GM19463 (cell line): ENCODE results near the gene ZNF346.

Source experiments
- ATAC-seq: cut with Tn5 transposase; IDR thresholded peaks from one replicate; pipeline ENCODE4 v1.9.1; 2021; ENCODE audit warnings: mild to moderate bottlenecking, moderate library complexity; ENCODE audit not compliant: unreplicated experiment

ZNF346 gene

DNA sequence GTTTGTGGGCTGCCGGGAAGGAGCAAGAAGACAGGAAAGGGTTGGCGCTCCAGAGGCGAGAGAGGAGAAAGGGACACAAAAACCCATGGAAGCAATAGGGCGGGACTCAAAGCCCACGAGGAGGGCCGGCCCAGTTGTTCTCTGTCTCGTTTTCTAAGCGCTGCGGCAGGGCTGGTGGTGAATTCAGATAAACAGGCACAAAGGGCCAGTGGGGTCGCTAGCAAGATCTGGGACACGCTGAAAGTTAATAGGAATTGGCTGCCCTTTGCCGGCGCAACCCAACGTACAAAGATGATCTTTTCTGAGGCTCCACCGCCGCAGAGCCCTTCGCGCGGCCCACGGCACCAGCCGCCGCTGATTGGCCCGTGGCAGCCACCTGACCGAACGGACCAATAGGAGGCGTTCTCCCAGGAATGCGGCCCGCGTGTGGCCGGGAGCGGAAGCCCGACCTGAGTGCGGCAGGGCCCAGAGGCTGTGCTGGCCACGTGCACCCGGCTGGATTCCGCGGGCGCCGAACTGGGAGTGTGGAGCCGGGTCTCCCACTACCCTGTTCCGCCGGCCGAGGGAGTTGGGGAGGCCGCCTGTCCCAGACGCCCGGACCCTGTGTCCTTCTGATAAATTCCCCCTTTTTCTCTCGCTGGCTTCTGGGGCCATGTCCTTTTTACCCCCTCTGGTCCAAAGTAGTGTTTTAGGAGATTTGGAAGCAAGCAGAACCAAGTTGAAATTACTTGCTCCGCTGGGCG is 94.3 kb downstream of the ZNF346 start:
- ATAC-seq = no peak

DNA sequence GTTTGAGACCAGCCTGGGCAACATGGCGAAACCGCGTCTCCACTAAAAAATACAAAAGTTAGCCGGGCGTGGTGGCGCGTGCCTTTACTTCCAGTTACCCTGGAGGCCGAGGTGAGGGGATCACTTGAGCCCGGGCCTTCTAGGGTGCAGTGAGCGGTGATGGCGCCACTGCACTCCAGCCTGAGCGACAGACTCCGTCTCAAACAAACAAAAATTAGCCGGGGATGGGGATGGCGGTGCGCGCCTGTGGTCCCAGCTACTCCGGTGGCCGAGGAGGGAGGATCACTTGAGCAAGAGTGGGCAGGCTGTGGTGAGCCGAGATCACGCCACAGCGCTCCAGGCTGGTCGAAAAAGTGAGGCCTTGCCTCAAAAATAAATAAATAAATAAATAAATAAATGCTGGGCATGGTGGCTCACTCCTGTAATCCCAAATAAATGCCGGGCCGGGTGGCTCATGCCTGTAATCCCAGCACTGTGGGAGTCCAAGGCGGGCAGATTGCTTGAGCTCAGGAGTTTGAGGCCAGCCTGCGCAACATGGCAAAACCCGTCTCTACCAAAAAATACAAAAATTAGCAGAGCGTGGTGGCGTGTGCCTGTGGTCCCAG is 95.0 kb downstream of the ZNF346 start:
- no peak for ATAC-seq

- ATAC-seq = no peak
Observed at GRCh38 chr5:177122566-177122965, 100.1 kb downstream of the ZNF346 start.

GRCh38 chr5:177123789-177124485 is 101.4 kb downstream of the ZNF346 start:
- no peak for ATAC-seq

DNA sequence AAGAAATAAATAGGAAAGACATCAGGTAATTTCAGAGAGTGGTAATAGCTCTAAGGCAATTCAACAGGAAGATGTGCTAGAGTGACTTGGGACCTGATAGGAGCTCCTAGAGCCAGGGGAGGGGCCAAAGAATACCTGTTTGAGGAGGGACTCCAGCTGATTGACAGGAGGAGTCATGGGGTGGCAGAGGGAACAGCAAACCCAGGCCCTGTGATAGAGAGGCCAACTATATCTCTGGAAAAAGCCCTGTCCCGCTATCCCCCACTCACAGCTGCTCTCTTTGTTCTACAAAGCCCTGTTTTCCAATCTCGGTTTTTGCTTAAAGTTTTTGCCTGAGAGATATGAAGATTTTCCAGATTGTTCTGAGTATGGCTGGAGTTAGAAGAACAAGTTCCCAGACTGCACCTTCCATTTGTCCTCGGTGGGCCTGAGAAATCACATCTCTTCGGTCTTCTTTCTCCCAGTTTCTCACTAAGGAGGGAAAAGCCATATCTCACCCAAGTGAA is 102.0 kb downstream of the ZNF346 start:
- no peak for ATAC-seq

DNA sequence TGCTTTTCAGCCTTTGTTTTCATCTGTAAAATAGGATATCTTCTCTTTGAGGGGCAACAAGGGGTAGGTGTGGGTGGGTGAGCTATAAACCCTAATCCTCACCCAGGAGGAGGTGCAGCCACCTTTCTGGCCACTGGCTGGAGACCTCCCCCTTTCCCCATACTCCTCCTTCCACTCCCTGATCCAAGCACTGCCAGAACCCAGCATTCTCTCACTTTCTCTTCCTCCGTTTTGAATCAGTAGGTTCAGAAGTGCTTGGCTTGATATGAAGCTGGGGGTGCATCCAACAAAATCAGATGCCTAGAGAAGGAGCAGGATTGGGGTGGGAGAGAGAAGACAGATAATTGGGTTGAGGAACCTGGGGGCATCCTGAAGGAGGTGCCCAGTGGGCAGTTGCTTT is 104.3 kb downstream of the ZNF346 start:
- ATAC-seq = no peak

GRCh38 chr5:177128551-177128981 is 106.1 kb downstream of the ZNF346 start:
- no peak for ATAC-seq

DNA sequence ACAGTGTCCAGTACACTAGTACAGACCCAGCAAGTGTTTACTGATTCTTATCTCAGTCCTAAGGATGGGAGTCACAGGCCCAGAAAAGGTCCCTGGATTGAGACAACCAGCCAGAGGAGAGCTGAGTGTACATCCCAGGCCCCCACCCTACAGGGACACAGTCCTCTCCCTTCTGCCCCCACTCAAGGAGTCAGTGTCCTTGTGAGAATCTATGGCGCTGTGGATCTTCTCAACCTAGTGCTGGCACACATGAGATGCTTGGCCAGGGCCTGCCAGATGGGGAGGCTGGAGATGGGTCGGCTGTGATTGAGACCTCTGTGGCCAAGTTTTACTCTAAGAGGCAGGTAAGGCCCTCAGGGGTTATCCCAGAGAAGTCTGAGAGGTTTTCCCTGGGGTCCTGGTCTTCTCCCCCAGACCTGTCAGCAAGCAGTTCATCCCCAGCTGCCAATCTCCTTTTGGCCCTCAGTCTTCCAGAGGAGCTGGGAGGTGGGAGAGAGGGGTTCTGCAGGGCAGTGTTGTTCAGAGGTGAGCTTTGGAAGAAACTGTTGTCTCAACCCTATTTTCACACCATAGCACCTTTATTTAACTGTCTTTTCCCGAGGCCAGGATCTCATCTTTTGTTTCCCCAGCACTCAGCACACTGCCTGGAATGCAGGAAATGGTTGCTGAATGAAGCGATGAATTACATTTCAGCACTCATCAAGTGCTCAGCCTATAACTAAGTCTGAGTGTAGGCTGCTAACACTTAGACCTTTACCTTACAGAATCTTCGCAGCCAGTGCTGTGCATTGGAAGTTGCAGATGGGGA is 107.9 kb downstream of the ZNF346 start:
- no peak for ATAC-seq
